ENCODE data around the gene SAC3D1.
A peak's percentile ranks its signal among the peaks of the same experiment; 100 is the strongest.

The SAC3D1 gene

DNA sequence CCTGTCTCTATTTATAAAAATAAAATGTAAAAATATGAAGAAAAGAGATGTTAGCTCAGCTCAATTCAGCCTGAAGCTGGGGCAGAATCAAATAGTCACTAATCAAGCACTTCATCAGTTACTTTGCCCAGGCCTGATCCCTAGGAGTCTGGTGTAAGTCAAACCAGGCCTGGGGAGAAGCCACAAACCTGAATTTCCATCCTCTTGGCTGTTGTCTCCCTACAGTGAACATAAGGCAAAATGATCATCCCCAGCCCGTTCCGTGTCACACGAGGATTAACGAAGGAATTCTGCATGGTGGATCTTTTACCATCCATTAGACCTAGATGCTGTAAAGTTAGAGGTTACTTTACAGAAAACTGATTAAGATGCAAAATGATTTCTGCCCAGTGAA lies 23.8 kb downstream of the SAC3D1 start:
- Mint-ChIP-seq H3K27ac (no peak overlapping the region), H3K9me3 (no peaks in the 10 kb centered on the region), H3K4me3 (no peak overlapping the region), H3K4me1 (peaks cover 9% of the 10 kb centered on the region), H3K36me3 (no peaks in the 10 kb centered on the region), H3K27me3 (peaks cover 8% of the 10 kb centered on the region)
- ATAC-seq: no peak

GRCh38 chr11:65065851-65066250 lies 24.8 kb downstream of the SAC3D1 start:
- no peaks in the 10 kb centered on the region for H3K36me3 Mint-ChIP-seq
- H3K27me3 Mint-ChIP-seq: peaks cover 5% of the 10 kb centered on the region
- no peaks in the 10 kb centered on the region for H3K9me3 Mint-ChIP-seq
- H3K4me3 Mint-ChIP-seq: no peak overlapping the region
- ATAC-seq: no peak
- H3K27ac Mint-ChIP-seq: no peak overlapping the region
- peaks cover 9% of the 10 kb centered on the region for H3K4me1 Mint-ChIP-seq

- H3K36me3 Mint-ChIP-seq: no peaks in the 10 kb centered on the region
- peaks cover 9% of the 10 kb centered on the region for H3K4me1 Mint-ChIP-seq
- no peaks in the 10 kb centered on the region for H3K9me3 Mint-ChIP-seq
- H3K27ac Mint-ChIP-seq: no peak overlapping the region
- ATAC-seq: no peak
- H3K4me3 Mint-ChIP-seq: no peak overlapping the region
- peaks cover under 1% of the 10 kb centered on the region for H3K27me3 Mint-ChIP-seq
Observed at GRCh38 chr11:65066315-65066714, 25.3 kb downstream of the SAC3D1 start.

GRCh38 chr11:65066805-65067291 lies 25.8 kb downstream of the SAC3D1 start:
- H3K36me3 Mint-ChIP-seq: no peaks in the 10 kb centered on the region
- H3K4me1 Mint-ChIP-seq: peaks cover 9% of the 10 kb centered on the region
- no peak overlapping the region for H3K4me3 Mint-ChIP-seq
- H3K9me3 Mint-ChIP-seq: no peaks in the 10 kb centered on the region
- no peak overlapping the region for H3K27ac Mint-ChIP-seq
- no peak for ATAC-seq
- H3K27me3 Mint-ChIP-seq: no peaks in the 10 kb centered on the region

GRCh38 chr11:65067446-65067845 lies 26.4 kb downstream of the SAC3D1 start:
- H3K4me1 Mint-ChIP-seq: peaks cover 9% of the 10 kb centered on the region
- H3K27ac Mint-ChIP-seq: no peak overlapping the region
- ATAC-seq: no peak
- H3K27me3 Mint-ChIP-seq: no peaks in the 10 kb centered on the region
- H3K4me3 Mint-ChIP-seq: no peak overlapping the region
- no peaks in the 10 kb centered on the region for H3K9me3 Mint-ChIP-seq
- no peaks in the 10 kb centered on the region for H3K36me3 Mint-ChIP-seq

GRCh38 chr11:65069217-65069616 lies 28.2 kb downstream of the SAC3D1 start:
- H3K36me3 Mint-ChIP-seq: no peaks in the 10 kb centered on the region
- H3K4me1 Mint-ChIP-seq: peaks cover 6% of the 10 kb centered on the region
- H3K9me3 Mint-ChIP-seq: no peaks in the 10 kb centered on the region
- no peak overlapping the region for H3K4me3 Mint-ChIP-seq
- H3K27ac Mint-ChIP-seq: no peak overlapping the region
- H3K27me3 Mint-ChIP-seq: no peaks in the 10 kb centered on the region
- no peak for ATAC-seq

DNA sequence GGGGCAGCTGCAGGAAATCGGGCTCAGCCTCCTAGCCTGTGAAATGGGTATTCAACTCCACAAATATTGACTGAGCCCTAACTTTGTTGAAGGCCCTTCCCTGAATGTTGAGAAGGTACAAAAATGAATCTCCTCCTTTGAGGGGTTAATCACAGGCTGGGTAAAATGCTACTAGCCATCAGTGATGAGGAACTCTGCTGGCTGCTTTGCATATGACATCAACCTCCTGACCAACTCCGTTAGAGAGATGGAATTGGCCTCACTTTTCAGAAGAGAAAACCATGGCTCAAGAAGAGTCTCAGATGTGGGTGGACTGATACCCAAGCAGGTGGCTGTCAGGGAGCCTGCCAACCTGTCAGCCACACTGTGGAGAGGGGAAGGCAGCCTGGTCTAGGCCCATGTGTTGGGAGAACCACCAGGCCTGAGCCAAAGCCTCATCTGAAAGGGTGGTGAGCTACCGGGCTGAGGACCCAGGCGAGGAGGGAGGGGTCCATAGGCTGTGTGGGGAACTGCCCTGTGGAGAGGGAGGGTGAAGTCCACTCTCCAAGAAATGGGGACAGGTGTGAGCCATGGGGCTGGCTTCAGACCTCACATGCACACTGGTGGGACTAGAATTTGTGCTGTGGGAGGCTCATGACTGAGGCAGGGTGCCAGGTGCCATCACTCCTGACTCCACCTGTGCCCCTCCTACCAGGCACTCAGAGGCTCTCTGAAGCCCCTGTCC lies 31.1 kb downstream of the SAC3D1 start:
- no peaks in the 10 kb centered on the region for H3K27me3 Mint-ChIP-seq
- H3K4me1 Mint-ChIP-seq: peaks cover 6% of the 10 kb centered on the region
- H3K9me3 Mint-ChIP-seq: no peaks in the 10 kb centered on the region
- no peak overlapping the region for H3K4me3 Mint-ChIP-seq
- H3K36me3 Mint-ChIP-seq: no peaks in the 10 kb centered on the region
- peak; percentile 14 for ATAC-seq
- H3K27ac Mint-ChIP-seq: peak overlapping the region; percentile 76

GRCh38 chr11:65072631-65072966 lies 31.6 kb downstream of the SAC3D1 start:
- H3K4me1 Mint-ChIP-seq: peaks cover 8% of the 10 kb centered on the region
- no peak overlapping the region for H3K4me3 Mint-ChIP-seq
- peak overlapping the region; percentile 76 for H3K27ac Mint-ChIP-seq
- ATAC-seq: no peak
- no peaks in the 10 kb centered on the region for H3K27me3 Mint-ChIP-seq
- no peaks in the 10 kb centered on the region for H3K9me3 Mint-ChIP-seq
- H3K36me3 Mint-ChIP-seq: no peaks in the 10 kb centered on the region

DNA sequence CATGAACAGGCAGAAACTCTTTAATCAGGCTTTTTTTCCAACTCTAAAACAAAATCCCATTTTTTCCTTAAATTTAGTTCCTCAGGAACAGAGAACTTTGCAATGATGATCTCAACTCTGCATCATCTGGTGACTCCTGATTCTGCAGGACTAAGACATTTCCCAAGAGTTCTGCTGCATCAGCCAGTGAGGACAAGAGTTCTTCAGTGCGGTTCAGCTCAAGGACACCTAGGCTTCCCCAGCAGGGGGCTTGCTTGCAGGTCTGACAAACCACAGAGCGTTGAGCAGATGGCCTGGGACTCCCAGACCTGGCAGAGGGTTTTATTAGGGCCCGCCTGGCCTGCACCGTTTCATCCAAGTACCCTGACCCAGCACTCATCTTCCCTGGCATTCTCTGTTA lies 36.4 kb downstream of the SAC3D1 start:
- peak overlapping the region; percentile 69 for H3K27ac Mint-ChIP-seq
- no peaks in the 10 kb centered on the region for H3K36me3 Mint-ChIP-seq
- H3K27me3 Mint-ChIP-seq: no peaks in the 10 kb centered on the region
- H3K4me3 Mint-ChIP-seq: no peak overlapping the region
- H3K4me1 Mint-ChIP-seq: peaks cover 27% of the 10 kb centered on the region
- no peaks in the 10 kb centered on the region for H3K9me3 Mint-ChIP-seq
- ATAC-seq: no peak

- no peak overlapping the region for H3K4me3 Mint-ChIP-seq
- ATAC-seq: peak; percentile 79
- H3K27ac Mint-ChIP-seq: peak overlapping the region; percentile 69
- H3K4me1 Mint-ChIP-seq: peaks cover 30% of the 10 kb centered on the region
- no peaks in the 10 kb centered on the region for H3K36me3 Mint-ChIP-seq
- H3K9me3 Mint-ChIP-seq: no peaks in the 10 kb centered on the region
- H3K27me3 Mint-ChIP-seq: no peaks in the 10 kb centered on the region
Observed at GRCh38 chr11:65078151-65078550, 37.1 kb downstream of the SAC3D1 start.

GRCh38 chr11:65078786-65079342 lies 37.9 kb downstream of the SAC3D1 start:
- Mint-ChIP-seq H3K4me3 (peak overlapping the region; percentile 2), H3K4me1 (peaks cover 38% of the 10 kb centered on the region), H3K36me3 (no peaks in the 10 kb centered on the region), H3K27ac (peak overlapping the region; percentile 69), H3K27me3 (no peaks in the 10 kb centered on the region), H3K9me3 (no peaks in the 10 kb centered on the region)
- ATAC-seq: no peak

DNA sequence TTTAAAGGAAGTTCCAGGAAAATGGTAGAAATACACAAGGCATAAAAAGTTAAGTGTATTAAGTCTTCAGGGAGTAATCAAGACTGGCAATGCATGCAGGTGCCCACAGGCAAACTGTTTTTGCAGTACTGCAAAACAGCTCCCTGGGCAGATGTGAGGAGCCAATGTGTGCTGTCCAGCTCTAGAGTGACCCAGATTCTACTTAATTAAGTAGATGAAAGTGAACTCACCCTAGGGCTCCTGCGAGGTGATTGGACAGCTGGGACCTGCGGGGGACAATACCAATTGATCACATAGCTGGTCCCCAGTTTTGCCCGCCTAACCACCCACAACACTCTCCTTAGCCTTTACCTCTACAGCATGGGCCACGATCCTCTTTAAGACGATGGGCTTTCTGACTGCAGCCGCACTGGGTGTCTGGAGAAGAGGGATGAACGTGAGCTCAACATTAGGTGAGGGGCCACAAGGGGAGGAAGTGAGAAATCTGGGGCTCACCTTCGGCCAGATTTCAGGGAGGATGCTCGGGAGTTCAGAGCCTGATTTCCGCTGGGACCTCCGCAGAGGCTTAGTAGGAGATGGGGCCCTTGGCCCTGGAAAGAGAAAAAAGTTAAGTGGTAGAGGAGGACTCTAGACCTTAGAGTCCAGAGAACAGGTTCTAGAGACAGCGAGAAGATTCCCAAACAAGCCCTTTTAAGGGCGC lies 42.3 kb downstream of the SAC3D1 start:
- Mint-ChIP-seq H3K36me3 (peaks cover 19% of the 10 kb centered on the region), H3K4me3 (peak overlapping the region; percentile 97), H3K9me3 (no peaks in the 10 kb centered on the region), H3K4me1 (peaks cover 50% of the 10 kb centered on the region), H3K27ac (peak overlapping the region; percentile 96), H3K27me3 (no peaks in the 10 kb centered on the region)
- ATAC-seq: no peak

GRCh38 chr11:65083834-65084597 lies 43.0 kb downstream of the SAC3D1 start, which contains the start of the genes CDCA5 and ZFPL1:
Gene CDCA5, minus strand, starts transcription at chr11:65084040. Its CDS starts 62 bp downstream, at chr11:65083978.
Gene ZFPL1, plus strand, starts transcription at chr11:65084222. Its CDS starts 477 bp downstream, at chr11:65084699.
- Mint-ChIP-seq H3K27ac (peak within 1 kb of the TSS; percentile 96), H3K4me3 (peak within 1 kb of the TSS; percentile 97), H3K27me3 (no peaks in the 10 kb centered on the region), H3K4me1 (peaks cover 42% of the 10 kb centered on the region), H3K9me3 (no peaks in the 10 kb centered on the region), H3K36me3 (peaks cover 26% of the 10 kb centered on the region)
- ATAC-seq: peak; percentile 95

DNA sequence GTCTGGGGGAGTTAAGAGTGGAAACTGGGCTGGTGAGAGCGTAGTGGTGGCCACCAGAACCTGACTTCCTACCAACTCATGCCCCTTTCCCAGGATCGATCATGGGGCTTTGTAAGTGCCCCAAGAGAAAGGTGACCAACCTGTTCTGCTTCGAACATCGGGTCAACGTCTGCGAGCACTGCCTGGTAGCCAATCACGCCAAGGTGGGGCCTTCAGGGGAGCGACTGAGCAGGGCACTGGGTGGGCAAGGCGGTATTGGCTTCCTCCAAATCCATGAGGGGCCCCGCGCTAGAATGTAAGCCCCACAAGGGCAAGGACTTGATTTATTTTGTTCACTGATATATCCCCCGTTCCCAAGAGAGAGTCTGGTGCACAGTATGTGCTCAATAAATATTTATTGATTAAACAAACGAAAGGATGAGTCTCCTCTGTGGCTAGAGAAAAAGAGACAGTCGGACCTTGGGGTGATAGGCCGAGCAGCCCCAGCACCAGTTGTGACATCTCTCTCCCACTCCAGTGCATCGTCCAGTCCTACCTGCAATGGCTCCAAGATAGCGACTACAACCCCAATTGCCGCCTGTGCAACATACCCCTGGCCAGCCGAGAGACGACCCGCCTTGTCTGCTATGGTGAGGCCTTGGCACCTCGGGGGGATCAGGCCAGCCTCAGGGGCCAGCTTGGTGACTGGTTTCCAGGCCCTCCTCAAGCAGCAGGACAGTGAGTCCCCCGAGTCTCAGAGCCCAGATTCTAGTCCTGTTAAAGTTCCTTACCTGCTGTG lies 43.8 kb downstream of the SAC3D1 start:
- H3K27ac Mint-ChIP-seq: peak overlapping the region; percentile 96
- H3K36me3 Mint-ChIP-seq: peaks cover 34% of the 10 kb centered on the region
- H3K4me3 Mint-ChIP-seq: peak overlapping the region; percentile 97
- peak; percentile 1 for ATAC-seq
- H3K27me3 Mint-ChIP-seq: no peaks in the 10 kb centered on the region
- H3K4me1 Mint-ChIP-seq: peaks cover 38% of the 10 kb centered on the region
- H3K9me3 Mint-ChIP-seq: no peaks in the 10 kb centered on the region

All from stimulated activated memory B cell treated with anti-CD40 and anti-IgM and Interleukin-4, amounts not matched to agents 10 μg/mL and 1 μg/mL and 100 μg/mL, for 72 hours (primary cell).